A549 (cell line): ENCODE measurements around the gene TRIM13. TPM values are rescaled to one million over a fixed set of nuclear protein-coding genes. Genes with fewer than 3 reads are reported as not detected.

Experiments
- ATAC-seq, 2 experiments: fragments of 200-7000 bp in 1 of 2; fragments of >200 bp in 1 of 2; cut with Nextera tagmentation in 1 of 2; cut with Tn5 transposase in 1 of 2; 3 replicates each; pipeline versions ENCODE4 v1.8.0 to v1.9.1; 2018 to 2020; ENCODE audit warnings: mild to moderate bottlenecking in 1 of 2, moderate library complexity in 1 of 2
- CTCF ChIA-PET: fragments of 300-600 bp; sonication (Branson Sonifier 250); formaldehyde crosslinking; extraction: SDS; loops from one replicate; lab custom pipeline; 2021; ENCODE audit warnings: antibody characterized with exemption, inconsistent platforms; lab: Yijun Ruan, JAX
- POLR2A ChIA-PET: fragments of 350-600 bp; formaldehyde crosslinking; extraction: SDS; loops from one replicate; lab custom pipeline; 2021; ENCODE audit warnings: antibody characterized with exemption, inconsistent platforms; lab: Yijun Ruan, JAX
- DNase-seq, 2 experiments: peaks; one replicate each; pipeline versions ENCODE4 v3.0.0 to v3.0.0-alpha.2; 2011 to 2016; ENCODE audit warnings: low read depth in 1 of 2, low spot score in 1 of 2
- FAIRE-seq: peaks from 2 replicates; lab custom pipeline; 2011; peaks lifted over from hg19 to GRCh38; lab: Jason Lieb, UNC
- H3K27ac ChIP-seq, 2 experiments: fragments of >200 bp; sonication (Bioruptor Twin); formaldehyde crosslinking; 3 replicates each; pipeline ENCODE4 v1.5.1; 2016 to 2017
- H3K4me1 ChIP-seq: fragments of >200 bp; sonication (Bioruptor Twin); formaldehyde crosslinking; 3 replicates; pipeline ENCODE4 v1.6.1; 2016
- H3K4me2 ChIP-seq: fragments of >200 bp; sonication (Bioruptor Twin); formaldehyde crosslinking; 3 replicates; pipeline ENCODE4 v1.6.1; 2016
- H3K4me3 ChIP-seq: fragments of >200 bp; sonication (Bioruptor Twin); formaldehyde crosslinking; 3 replicates; pipeline ENCODE4 v1.5.1; 2016
- H3K9me3 ChIP-seq: fragments of >200 bp; sonication (Bioruptor Twin); formaldehyde crosslinking; 3 replicates; pipeline ENCODE4 v1.6.1; 2016
- CHD2 ChIP-seq: fragments of 150-350 bp; IDR thresholded peaks from 2 replicates; pipeline ENCODE4 v1.6.1; 2014; ENCODE audit warnings: low read length; ENCODE audit not compliant: partially characterized antibody
- E2F6 ChIP-seq: IDR thresholded peaks from 2 replicates; pipeline ENCODE4 v1.6.1; 2012; ENCODE audit warnings: low read depth, borderline replicate concordance
- EP300 ChIP-seq, 2 experiments: fragments of >200 bp; sonication (Bioruptor Twin); formaldehyde crosslinking; IDR thresholded peaks; 2 replicates in 1 of 2; 3 replicates in 1 of 2; pipeline ENCODE4 v1.6.1; 2016 to 2017
- FOSL2 ChIP-seq, 2 experiments: fragments of 450-650 bp in 1 of 2; fragments of >200 bp in 1 of 2; sonication (Bioruptor Twin) in 1 of 2; formaldehyde crosslinking; IDR thresholded peaks; 2 replicates each; pipeline versions ENCODE4 v1.5.0 to v1.6.1; 2016 to 2020; ENCODE audit warnings: mild to moderate bottlenecking in 1 of 2, moderate library complexity in 1 of 2
- GATA3 ChIP-seq: IDR thresholded peaks from 2 replicates; pipeline ENCODE4 v1.6.1; 2012; ENCODE audit warnings: borderline replicate concordance
- HEYL ChIP-seq: fragments of 250-450 bp; sonication (Bioruptor Pico); IDR thresholded peaks from 2 replicates; pipeline ENCODE4 v1.8.0; 2021; ENCODE audit warnings: mild to moderate bottlenecking, moderate library complexity
- MAFK ChIP-seq: fragments of 450-650 bp; IDR thresholded peaks from 2 replicates; pipeline ENCODE4 v1.6.1; 2014; ENCODE audit not compliant: partially characterized antibody
- MAZ ChIP-seq: fragments of 150-350 bp; IDR thresholded peaks from 2 replicates; pipeline ENCODE4 v1.6.1; 2014; ENCODE audit warnings: antibody characterized with exemption, low read depth, low read length, borderline replicate concordance
- NFE2L2 ChIP-seq: fragments of 150-350 bp; conservative IDR thresholded peaks from 2 replicates; pipeline ENCODE4 v1.6.1; 2014; ENCODE audit warnings: low read length
- PBX3 ChIP-seq: IDR thresholded peaks from 2 replicates; pipeline ENCODE4 v1.6.1; 2012
- PHF8 ChIP-seq: fragments of 200-600 bp; sonication (generic); IDR thresholded peaks from 2 replicates; pipeline ENCODE4 v1.6.1; 2016; ENCODE audit warnings: low read depth, mild to moderate bottlenecking, antibody characterized with exemption, moderate library complexity, borderline replicate concordance
- POLR2AphosphoS2 ChIP-seq: conservative IDR thresholded peaks from 2 replicates; pipeline ENCODE4 v1.6.1; 2012; ENCODE audit warnings: low read length, improper control_type of control experiment, inconsistent platforms
- RAD21 ChIP-seq, 2 experiments: fragments of >200 bp in 1 of 2; sonication (Bioruptor Twin) in 1 of 2; formaldehyde crosslinking in 1 of 2; IDR thresholded peaks in 1 of 2; conservative IDR thresholded peaks in 1 of 2; 2 replicates in 1 of 2; 3 replicates in 1 of 2; pipeline ENCODE4 v1.6.1; 2012 to 2018; ENCODE audit warnings: inconsistent platforms in 1 of 2
- RARB ChIP-seq: fragments of 250-450 bp; sonication (Bioruptor Pico); IDR thresholded peaks from 2 replicates; pipeline ENCODE4 v1.8.0; 2021; ENCODE audit warnings: mild to moderate bottlenecking, moderate library complexity
- REST ChIP-seq: fragments of 200-600 bp; sonication (generic); IDR thresholded peaks from 2 replicates; pipeline ENCODE4 v1.6.1; 2016; ENCODE audit warnings: antibody characterized with exemption, mild to moderate bottlenecking, moderate library complexity
- SMC3 ChIP-seq: fragments of >200 bp; sonication (Bioruptor Twin); formaldehyde crosslinking; IDR thresholded peaks from 3 replicates; pipeline ENCODE4 v1.6.1; 2018; ENCODE audit warnings: inconsistent platforms
- WGBS: methylation state at CpG from one replicate; pipeline ENCODE4 v1.1.6; 2017; ENCODE audit errors: missing lambda C conversion rate; 5-methylcytosine and 5-hydroxymethylcytosine counted together
- polyA plus RNA-seq, 4 experiments: library from polyadenylated mRNA; depleted of rRNA in 3 of 4; stranded (reverse); fragments of >200 nt; fragmentation: RNase III in 1 of 4; extraction: RNeasy Plus Mini Kit Qiagen cat#74134 plus additional on column Dnase treatment in 1 of 4; gene quantifications; 2 replicates in 3 of 4; 3 replicates in 1 of 4; pipeline ENCODE4 v1.2.3, GENCODE V29; 2011 to 2017
- TF ChIP-seq, protein P1 (sequence below): fragments of >200 bp; sonication (Bioruptor Twin); formaldehyde crosslinking; IDR thresholded peaks from 3 replicates; pipeline ENCODE4 v1.6.1; 2016

Gene TRIM13
- polyA plus RNA-seq, 2 of the 4 experiments (the other 2 are of a cell fraction): 10.9 to 22.4 TPM

- ATAC-seq: no peak
- peaks cover 10% of the 10 kb centered on the region for H3K4me1 ChIP-seq
- TF ChIP-seq MAFK: no peak
- TF ChIP-seq RAD21 (conservative IDR thresholded peaks at IDR 0.05 in 1 of 2, IDR thresholded peaks at IDR 0.05 in 1 of 2): no peak
- TF ChIP-seq PHF8: no peak
- no peak for TF ChIP-seq MAZ
- TF ChIP-seq RARB (CRISPR knock-in tag): no peak
- TF ChIP-seq POLR2AphosphoS2: no peak
- no peak for TF ChIP-seq E2F6
- TF ChIP-seq GATA3: no peak
- TF ChIP-seq EP300 (IDR thresholded peaks at IDR 0.05): no peak
- no peak for DNase-seq
- ChIA-PET CTCF (no interaction called here), POLR2A (no interaction called here)
- H3K9me3 ChIP-seq: no peaks in the 10 kb centered on the region
- no peak overlapping the region for H3K4me2 ChIP-seq
- no peak overlapping the region for H3K27ac ChIP-seq
- H3K4me3 ChIP-seq: no peak overlapping the region
- no peak for FAIRE-seq
These were observed 3.7 kb upstream of the TRIM13 start for GRCh38 chr13:49993111-49993510.

DNA sequence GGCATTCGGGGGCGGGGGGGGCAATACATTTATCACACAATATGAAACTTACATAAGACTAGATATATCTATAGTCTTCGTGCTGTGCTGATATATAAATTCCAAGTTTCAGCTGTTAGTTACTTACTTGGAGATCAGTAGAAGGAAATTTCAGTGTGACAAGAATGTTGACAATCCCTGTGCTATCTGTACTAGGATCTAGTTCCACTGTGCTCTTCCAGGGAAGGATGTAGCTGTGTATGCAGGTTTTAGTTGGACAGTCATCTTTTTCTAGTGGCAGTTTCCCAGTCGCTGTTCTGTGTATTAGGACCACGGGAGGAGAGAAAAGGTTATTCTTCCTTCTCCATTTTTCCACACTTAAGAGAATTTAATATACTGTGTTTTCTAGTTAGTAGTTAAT lies 3.2 kb upstream of the TRIM13 start:
- WGBS: 73% methylated on average over 5 of the region's 5 CpGs
- H3K4me2 ChIP-seq: no peak overlapping the region
- CTCF ChIA-PET: no interaction called here
- no peak overlapping the region for H3K27ac ChIP-seq
- POLR2A ChIA-PET: no interaction called here
- ATAC-seq (no peak), DNase-seq (no peak), FAIRE-seq (no peak)
- H3K4me1 ChIP-seq: peaks cover 15% of the 10 kb centered on the region
- no peak for TF ChIP-seq FOSL2 (IDR thresholded peaks at IDR 0.05)
- TF ChIP-seq FOSL2 (CRISPR knock-in tag; IDR thresholded peaks at IDR 0.05): no peak
- no peak for TF ChIP-seq CHD2
- TF ChIP-seq, protein P1, sequence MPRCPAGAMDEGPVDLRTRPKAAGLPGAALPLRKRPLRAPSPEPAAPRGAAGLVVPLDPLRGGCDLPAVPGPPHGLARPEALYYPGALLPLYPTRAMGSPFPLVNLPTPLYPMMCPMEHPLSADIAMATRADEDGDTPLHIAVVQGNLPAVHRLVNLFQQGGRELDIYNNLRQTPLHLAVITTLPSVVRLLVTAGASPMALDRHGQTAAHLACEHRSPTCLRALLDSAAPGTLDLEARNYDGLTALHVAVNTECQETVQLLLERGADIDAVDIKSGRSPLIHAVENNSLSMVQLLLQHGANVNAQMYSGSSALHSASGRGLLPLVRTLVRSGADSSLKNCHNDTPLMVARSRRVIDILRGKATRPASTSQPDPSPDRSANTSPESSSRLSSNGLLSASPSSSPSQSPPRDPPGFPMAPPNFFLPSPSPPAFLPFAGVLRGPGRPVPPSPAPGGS: no peak
- TF ChIP-seq RARB (CRISPR knock-in tag): no peak
- no peak for TF ChIP-seq NFE2L2
- TF ChIP-seq PBX3: no peak
- TF ChIP-seq SMC3: no peak
- no peak for TF ChIP-seq MAFK
- TF ChIP-seq REST: no peak
- no peak for TF ChIP-seq HEYL
- TF ChIP-seq E2F6: no peak
- no peak overlapping the region for H3K4me3 ChIP-seq
- no peaks in the 10 kb centered on the region for H3K9me3 ChIP-seq
